SK-N-SH (cell line): ENCODE results near the gene KCNJ9. TPM values are rescaled to one million over a fixed set of nuclear protein-coding genes. Genes with fewer than 3 reads are reported as not detected.

Experiments used
- CTCF ChIA-PET: fragments of 300-600, 350-600 bp; formaldehyde crosslinking; extraction: SDS; loops from one replicate; lab custom pipeline; 2021; lab: Yijun Ruan, JAX
- POLR2A ChIA-PET: fragments of 350-600 bp; sonication (Branson Sonifier 250); formaldehyde crosslinking; extraction: SDS; loops from one replicate; lab custom pipeline; 2020; ENCODE audit warnings: antibody characterized with exemption, inconsistent platforms; lab: Yijun Ruan, JAX
- DNase-seq: peaks from one replicate; pipeline ENCODE4 v3.0.0; 2012
- H2AFZ ChIP-seq: fragments of 200-600 bp; sonication (generic); 2 replicates; pipeline ENCODE4 v1.8.1; 2016; ENCODE audit warnings: antibody characterized with exemption, mild to moderate bottlenecking, low read depth
- H3F3A ChIP-seq: fragments of 200-600 bp; sonication (generic); replicated peaks from 2 replicates; pipeline ENCODE3; 2016; ENCODE audit warnings: antibody characterized with exemption, mild to moderate bottlenecking; ENCODE audit not compliant: insufficient read depth
- H3K27ac ChIP-seq, 2 experiments: fragments of 200-500 bp in 1 of 2; fragments of 200-600 bp in 1 of 2; sonication (Bioruptor generic) in 1 of 2; sonication (generic), shearing (Covaris generic) in 1 of 2; 2 replicates each; pipeline versions ENCODE4 v1.5.1 to v1.6.1; 2014 to 2016; ENCODE audit warnings: low read depth in 2 of 2, inconsistent platforms in 1 of 2, low read length in 1 of 2, mild to moderate bottlenecking in 1 of 2, mixed read lengths in 1 of 2
- H3K27me3 ChIP-seq: fragments of 200-600 bp; sonication (generic), shearing (Covaris generic); 2 replicates; pipeline ENCODE4 v1.6.1; 2016; ENCODE audit warnings: mixed run types; ENCODE audit not compliant: insufficient read depth
- H3K36me3 ChIP-seq, 2 experiments: fragments of 200-500 bp in 1 of 2; fragments of 200-600 bp in 1 of 2; sonication (Bioruptor generic) in 1 of 2; sonication (generic) in 1 of 2; replicated peaks in 1 of 2; 2 replicates each; pipeline versions ENCODE3 to v1.5.1; 2014 to 2016; ENCODE audit warnings: low read length in 1 of 2, mild to moderate bottlenecking in 1 of 2; ENCODE audit not compliant: insufficient read depth in 2 of 2, control insufficient read depth in 1 of 2
- H3K4me1 ChIP-seq, 2 experiments: fragments of 200-500 bp in 1 of 2; fragments of 200-600 bp in 1 of 2; sonication (Bioruptor generic) in 1 of 2; sonication (generic), shearing (Covaris generic) in 1 of 2; 2 replicates each; pipeline versions ENCODE4 v1.5.1 to v1.6.1; 2014 to 2016; ENCODE audit warnings: low read depth in 1 of 2, low read length in 1 of 2, mixed run types in 1 of 2; ENCODE audit not compliant: insufficient read depth in 2 of 2, control insufficient read depth in 1 of 2
- H3K4me2 ChIP-seq: fragments of 200-600 bp; sonication (generic), shearing (Covaris generic); 2 replicates; pipeline ENCODE4 v1.6.1; 2017; ENCODE audit warnings: mixed run types
- H3K4me3 ChIP-seq, 2 experiments: fragments of 200-500 bp in 1 of 2; fragments of 200-600 bp in 1 of 2; sonication (Bioruptor generic) in 1 of 2; sonication (generic), shearing (Covaris generic) in 1 of 2; 2 replicates each; pipeline versions ENCODE4 v1.5.1 to v1.8.1; 2014 to 2016; ENCODE audit warnings: low read depth in 2 of 2, inconsistent platforms in 1 of 2, low read length in 1 of 2, mild to moderate bottlenecking in 1 of 2, mixed read lengths in 1 of 2, moderate library complexity in 1 of 2
- H3K79me2 ChIP-seq: fragments of 200-600 bp; sonication (generic); 2 replicates; pipeline ENCODE4 v1.8.1; 2017; ENCODE audit warnings: mild to moderate bottlenecking; ENCODE audit not compliant: insufficient read depth
- H3K9ac ChIP-seq: fragments of 200-600 bp; sonication (generic); 2 replicates; pipeline ENCODE4 v1.6.1; 2017; ENCODE audit warnings: mixed run types
- H3K9me2 ChIP-seq: fragments of 200-600 bp; sonication (generic); 2 replicates; pipeline ENCODE4 v1.6.1; 2017; ENCODE audit warnings: mixed run types
- H3K9me3 ChIP-seq: fragments of 200-600 bp; sonication (generic); 2 replicates; pipeline ENCODE4 v1.6.1; 2017; ENCODE audit warnings: mixed run types, mild to moderate bottlenecking, moderate library complexity
- H4K20me1 ChIP-seq: fragments of 200-600 bp; sonication (generic); 2 replicates; pipeline ENCODE4 v1.6.1; 2017; ENCODE audit warnings: mild to moderate bottlenecking, mixed run types; ENCODE audit not compliant: insufficient read depth
- CHD2 ChIP-seq: fragments of 150-350 bp; IDR thresholded peaks from 2 replicates; pipeline ENCODE4 v1.6.1; 2018; ENCODE audit warnings: low read length; ENCODE audit not compliant: partially characterized antibody
- EZH2phosphoT487 ChIP-seq: fragments of 200-600 bp; sonication (generic); IDR thresholded peaks from 2 replicates; pipeline ENCODE4 v1.6.1; 2017; ENCODE audit warnings: low read depth, mixed run types, mild to moderate bottlenecking, antibody characterized with exemption, moderate library complexity, borderline replicate concordance
- FOSL2 ChIP-seq: IDR thresholded peaks from 2 replicates; pipeline ENCODE4 v1.4.0; 2012; ENCODE audit warnings: low read depth, mild to moderate bottlenecking, moderate library complexity, borderline replicate concordance
- FOXJ3 ChIP-seq: sonication (generic); formaldehyde crosslinking; IDR thresholded peaks from 2 replicates; pipeline ENCODE4 v1.5.1; 2020; ENCODE audit warnings: mild to moderate bottlenecking, missing genetic modification reagents
- GATA2 ChIP-seq: sonication (generic); formaldehyde crosslinking; IDR thresholded peaks from 2 replicates; pipeline ENCODE4 v1.5.0; 2020; ENCODE audit warnings: mild to moderate bottlenecking, missing genetic modification reagents
- JUND ChIP-seq: IDR thresholded peaks from 2 replicates; pipeline ENCODE4 v1.4.0; 2012
- NFIC ChIP-seq: IDR thresholded peaks from 2 replicates; pipeline ENCODE4 v1.4.0; 2012; ENCODE audit warnings: borderline replicate concordance
- NRF1 ChIP-seq: IDR thresholded peaks from 2 replicates; pipeline ENCODE4 v1.6.1; 2012; ENCODE audit warnings: low read depth, mild to moderate bottlenecking, low read length
- POLR2AphosphoS5 ChIP-seq: IDR thresholded peaks from 2 replicates; pipeline ENCODE4 v1.6.1; 2012; ENCODE audit warnings: low read depth, low read length
- RAD21 ChIP-seq: IDR thresholded peaks from 2 replicates; pipeline ENCODE4 v1.6.1; 2012; ENCODE audit warnings: mild to moderate bottlenecking, low read length
- RCOR1 ChIP-seq: fragments of 150-350 bp; IDR thresholded peaks from 2 replicates; pipeline ENCODE4 v1.6.1; 2017; ENCODE audit warnings: antibody characterized with exemption, low read length
- REST ChIP-seq: IDR thresholded peaks from 2 replicates; pipeline ENCODE4 v1.6.1; 2012; ENCODE audit warnings: mild to moderate bottlenecking, low read depth, low read length, moderate library complexity
- RXRA ChIP-seq: IDR thresholded peaks from 2 replicates; pipeline ENCODE4 v1.4.0; 2012; ENCODE audit warnings: low read depth, mild to moderate bottlenecking, borderline replicate concordance
- SMC3 ChIP-seq: IDR thresholded peaks from 2 replicates; pipeline ENCODE4 v1.6.1; 2012; ENCODE audit warnings: low read depth, low read length, improper control_type of control experiment
- TCF12 ChIP-seq: IDR thresholded peaks from 2 replicates; pipeline ENCODE4 v1.4.0; 2012
- TEAD4 ChIP-seq: IDR thresholded peaks from 2 replicates; pipeline ENCODE4 v1.4.0; 2012; ENCODE audit warnings: mild to moderate bottlenecking, borderline replicate concordance; ENCODE audit not compliant: insufficient read depth
- YY1 ChIP-seq: IDR thresholded peaks from 2 replicates; pipeline ENCODE4 v1.4.0; 2012; ENCODE audit warnings: low read depth, mild to moderate bottlenecking
- WGBS: methylation state at CpG from one replicate; pipeline ENCODE4 v1.1.6; 2017; ENCODE audit warnings: low lambda C conversion rate; 5-methylcytosine and 5-hydroxymethylcytosine counted together
- polyA plus RNA-seq, 3 experiments: library from polyadenylated mRNA; depleted of rRNA; stranded (reverse); fragments of >200 nt; gene quantifications; 2 replicates each; pipeline ENCODE4 v1.2.3, GENCODE V29; 2012
- TF ChIP-seq, protein P1 (sequence below): IDR thresholded peaks from 2 replicates; pipeline ENCODE4 v1.4.0; 2012; ENCODE audit warnings: low read depth, borderline replicate concordance
- TF ChIP-seq, protein P2 (sequence below): fragments of 150-350 bp; IDR thresholded peaks from 2 replicates; pipeline ENCODE4 v1.6.1; 2016; ENCODE audit warnings: mild to moderate bottlenecking, low read depth, low read length
- TF ChIP-seq, protein P3 (sequence below): IDR thresholded peaks from 2 replicates; pipeline ENCODE4; 2012

The KCNJ9 gene
- polyA plus RNA-seq, 1 of the 3 experiments (the other 2 are of a cell fraction): 0.02 TPM

DNA sequence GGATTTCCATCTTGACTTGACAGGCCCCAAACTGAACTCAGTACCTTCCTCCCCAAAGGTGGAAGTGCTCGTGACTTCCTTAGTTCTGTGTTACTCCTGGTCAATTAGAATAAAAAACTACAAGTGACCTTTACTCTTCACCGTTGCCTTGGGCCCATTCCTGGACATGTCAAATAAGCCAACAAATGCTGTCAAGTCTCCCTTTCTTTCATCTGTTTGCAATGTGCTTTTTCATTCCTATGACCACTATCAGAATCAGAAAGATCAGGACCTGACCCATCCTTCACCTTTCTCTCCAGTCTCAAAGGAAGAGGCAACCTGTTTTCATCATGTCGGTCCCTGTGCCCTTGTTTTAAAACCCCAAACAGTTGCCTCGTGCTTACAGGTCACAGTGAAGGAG, 6.5 kb upstream of the KCNJ9 start:
- no peaks in the 10 kb centered on the region for H3F3A ChIP-seq
- H3K4me2 ChIP-seq: no peak overlapping the region
- peaks cover 0 to 5% of the 10 kb centered on the region in 2 experiments; a peak in 1 of 4 replicates for H3K4me1 ChIP-seq
- no peaks in the 10 kb centered on the region for H3K79me2 ChIP-seq
- H3K9ac ChIP-seq: no peak overlapping the region
- DNase-seq: no peak
- no peaks in the 10 kb centered on the region for H4K20me1 ChIP-seq
- no peak overlapping the region for H3K27ac ChIP-seq
- TF ChIP-seq EZH2phosphoT487 (no peak), SMC3 (no peak), NRF1 (no peak), RXRA (no peak)
- TF ChIP-seq, protein P1, sequence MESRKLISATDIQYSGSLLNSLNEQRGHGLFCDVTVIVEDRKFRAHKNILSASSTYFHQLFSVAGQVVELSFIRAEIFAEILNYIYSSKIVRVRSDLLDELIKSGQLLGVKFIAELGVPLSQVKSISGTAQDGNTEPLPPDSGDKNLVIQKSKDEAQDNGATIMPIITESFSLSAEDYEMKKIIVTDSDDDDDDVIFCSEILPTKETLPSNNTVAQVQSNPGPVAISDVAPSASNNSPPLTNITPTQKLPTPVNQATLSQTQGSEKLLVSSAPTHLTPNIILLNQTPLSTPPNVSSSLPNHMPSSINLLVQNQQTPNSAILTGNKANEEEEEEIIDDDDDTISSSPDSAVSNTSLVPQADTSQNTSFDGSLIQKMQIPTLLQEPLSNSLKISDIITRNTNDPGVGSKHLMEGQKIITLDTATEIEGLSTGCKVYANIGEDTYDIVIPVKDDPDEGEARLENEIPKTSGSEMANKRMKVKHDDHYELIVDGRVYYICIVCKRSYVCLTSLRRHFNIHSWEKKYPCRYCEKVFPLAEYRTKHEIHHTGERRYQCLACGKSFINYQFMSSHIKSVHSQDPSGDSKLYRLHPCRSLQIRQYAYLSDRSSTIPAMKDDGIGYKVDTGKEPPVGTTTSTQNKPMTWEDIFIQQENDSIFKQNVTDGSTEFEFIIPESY: no peak
- no peaks in the 10 kb centered on the region for H3K9me3 ChIP-seq
- H3K36me3 ChIP-seq: no peaks in the 10 kb centered on the region
- ChIA-PET POLR2A (no interaction called here), CTCF (interaction anchor here (1.1 to 14.2 kb wide), 3 partner anchors 10 to 29 kb away, joined by 3 to 163 read pairs (median 74); no protein-coding TSS in a partner anchor)
- no peaks in the 10 kb centered on the region for H3K9me2 ChIP-seq
- no peak overlapping the region for H2AFZ ChIP-seq
- peaks cover 15% of the 10 kb centered on the region for H3K27me3 ChIP-seq
- H3K4me3 ChIP-seq: no peak overlapping the region
- WGBS: 14% methylated on average over 4 of the region's 4 CpGs

DNA sequence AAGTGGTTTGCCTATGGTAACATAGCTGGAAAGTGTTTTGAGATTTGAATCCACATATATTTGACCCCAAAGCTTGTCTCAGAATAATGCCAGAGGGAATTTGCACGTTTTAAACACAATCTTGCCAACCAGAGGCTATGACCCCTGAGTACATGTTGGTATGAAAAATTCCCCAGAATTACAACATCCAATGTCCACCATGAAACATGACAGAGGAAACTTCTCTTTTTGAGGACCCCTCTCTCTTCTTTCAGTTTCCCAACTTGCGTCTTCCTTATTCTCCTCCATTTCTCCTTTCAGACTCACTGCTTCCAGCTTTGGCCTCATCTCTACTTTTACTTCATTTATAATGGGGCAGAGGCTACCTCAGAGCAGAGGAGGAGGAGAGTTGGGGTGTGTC, 5.5 kb upstream of the KCNJ9 start:
- Histone ChIP-seq H4K20me1 (no peaks in the 10 kb centered on the region), H3K27ac (no peak overlapping the region), H3K4me3 (no peak overlapping the region), H3K4me2 (no peak overlapping the region), H2AFZ (no peak overlapping the region), H3K36me3 (no peaks in the 10 kb centered on the region), H3K9me3 (no peaks in the 10 kb centered on the region), H3F3A (no peaks in the 10 kb centered on the region), H3K79me2 (no peaks in the 10 kb centered on the region), H3K4me1 (peaks cover 0 to 2% of the 10 kb centered on the region in 2 experiments; a peak in 1 of 4 replicates), H3K9me2 (no peaks in the 10 kb centered on the region), H3K27me3 (peaks cover 16% of the 10 kb centered on the region), H3K9ac (no peak overlapping the region)
- CTCF ChIA-PET: interaction anchor here (10.7 to 14.2 kb wide), 2 partner anchors 9 to 30 kb away, joined by 74 to 163 read pairs; no protein-coding TSS in a partner anchor
- 33% methylated on average over 2 of the region's 2 CpGs for WGBS
- no peak for DNase-seq
- POLR2A ChIA-PET: no interaction called here
- TF ChIP-seq REST: no peak
- TF ChIP-seq TCF12: no peak
- TF ChIP-seq NRF1: no peak
- no peak for TF ChIP-seq RXRA
- no peak for TF ChIP-seq FOSL2
- no peak for TF ChIP-seq GATA2 (CRISPR knock-in tag)
- TF ChIP-seq TEAD4: no peak
- TF ChIP-seq SMC3: no peak
- TF ChIP-seq POLR2AphosphoS5: no peak
- TF ChIP-seq YY1: no peak
- no peak for TF ChIP-seq RAD21
- TF ChIP-seq NFIC: no peak
- no peak for TF ChIP-seq RCOR1
- no peak for TF ChIP-seq FOXJ3 (CRISPR knock-in tag)
- no peak for TF ChIP-seq JUND
- TF ChIP-seq, protein P2, sequence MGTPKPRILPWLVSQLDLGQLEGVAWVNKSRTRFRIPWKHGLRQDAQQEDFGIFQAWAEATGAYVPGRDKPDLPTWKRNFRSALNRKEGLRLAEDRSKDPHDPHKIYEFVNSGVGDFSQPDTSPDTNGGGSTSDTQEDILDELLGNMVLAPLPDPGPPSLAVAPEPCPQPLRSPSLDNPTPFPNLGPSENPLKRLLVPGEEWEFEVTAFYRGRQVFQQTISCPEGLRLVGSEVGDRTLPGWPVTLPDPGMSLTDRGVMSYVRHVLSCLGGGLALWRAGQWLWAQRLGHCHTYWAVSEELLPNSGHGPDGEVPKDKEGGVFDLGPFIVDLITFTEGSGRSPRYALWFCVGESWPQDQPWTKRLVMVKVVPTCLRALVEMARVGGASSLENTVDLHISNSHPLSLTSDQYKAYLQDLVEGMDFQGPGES: no peak
- no peak for TF ChIP-seq CHD2
- TF ChIP-seq, protein P3, sequence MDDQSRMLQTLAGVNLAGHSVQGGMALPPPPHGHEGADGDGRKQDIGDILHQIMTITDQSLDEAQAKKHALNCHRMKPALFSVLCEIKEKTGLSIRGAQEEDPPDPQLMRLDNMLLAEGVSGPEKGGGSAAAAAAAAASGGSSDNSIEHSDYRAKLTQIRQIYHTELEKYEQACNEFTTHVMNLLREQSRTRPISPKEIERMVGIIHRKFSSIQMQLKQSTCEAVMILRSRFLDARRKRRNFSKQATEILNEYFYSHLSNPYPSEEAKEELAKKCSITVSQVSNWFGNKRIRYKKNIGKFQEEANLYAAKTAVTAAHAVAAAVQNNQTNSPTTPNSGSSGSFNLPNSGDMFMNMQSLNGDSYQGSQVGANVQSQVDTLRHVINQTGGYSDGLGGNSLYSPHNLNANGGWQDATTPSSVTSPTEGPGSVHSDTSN: no peak
